ENCODE results near the gene MAN2A2.

Gene MAN2A2

GRCh38 chr15:90931575-90931827 is 28.4 kb downstream of the MAN2A2 start:
- H3K27me3 Mint-ChIP-seq = no peaks in the 10 kb centered on the region
- H3K36me3 Mint-ChIP-seq = peaks cover 6% of the 10 kb centered on the region
- peak overlapping the region; percentile 96 for H3K27ac Mint-ChIP-seq
- peak overlapping the region; percentile 97 for H3K4me3 Mint-ChIP-seq
- H3K4me1 Mint-ChIP-seq = peaks cover 43% of the 10 kb centered on the region
- H3K9me3 Mint-ChIP-seq = no peaks in the 10 kb centered on the region
- ATAC-seq = no peak

GRCh38 chr15:90931828-90932659 is 28.9 kb downstream of the MAN2A2 start, which contains the start of gene HDDC3:
Gene HDDC3 (minus strand): TSS chr15:90932549. CDS start chr15:90932540, 9 bp downstream.
- H3K27me3 Mint-ChIP-seq = no peaks in the 10 kb centered on the region
- peak within 1 kb of the TSS; percentile 97 for H3K4me3 Mint-ChIP-seq
- peaks cover 48% of the 10 kb centered on the region for H3K4me1 Mint-ChIP-seq

GRCh38 chr15:90932660-90932991 is 29.5 kb downstream of the MAN2A2 start:
- Mint-ChIP-seq H3K27me3 (no peaks in the 10 kb centered on the region), H3K36me3 (peaks cover 9% of the 10 kb centered on the region), H3K4me3 (peak overlapping the region; percentile 97), H3K9me3 (no peaks in the 10 kb centered on the region), H3K27ac (peak overlapping the region; percentile 96), H3K4me1 (peaks cover 48% of the 10 kb centered on the region)
- no peak for ATAC-seq

More at GRCh38 chr15:90931828-90932659, 28.9 kb downstream of the MAN2A2 start, which contains the start of gene HDDC3:
- Mint-ChIP-seq H3K9me3 (no peaks in the 10 kb centered on the region), H3K27ac (peak within 1 kb of the TSS; percentile 96), H3K36me3 (peaks cover 9% of the 10 kb centered on the region)
- ATAC-seq = peak; percentile 78

- Mint-ChIP-seq H3K36me3 (peaks cover 9% of the 10 kb centered on the region), H3K4me3 (no peak overlapping the region), H3K27me3 (no peaks in the 10 kb centered on the region), H3K27ac (peak overlapping the region; percentile 96), H3K4me1 (peaks cover 48% of the 10 kb centered on the region), H3K9me3 (no peaks in the 10 kb centered on the region)
- ATAC-seq = no peak
Observed at GRCh38 chr15:90933301-90933700, 30.2 kb downstream of the MAN2A2 start.

GRCh38 chr15:90934256-90934948 is 31.3 kb downstream of the MAN2A2 start:
- peaks cover 12% of the 10 kb centered on the region for H3K36me3 Mint-ChIP-seq
- H3K27me3 Mint-ChIP-seq = no peaks in the 10 kb centered on the region
- H3K4me1 Mint-ChIP-seq = peaks cover 48% of the 10 kb centered on the region
- H3K4me3 Mint-ChIP-seq = peak overlapping the region; percentile 82
- peak; percentile 65 for ATAC-seq
- peak overlapping the region; percentile 68 for H3K27ac Mint-ChIP-seq
- H3K9me3 Mint-ChIP-seq = no peaks in the 10 kb centered on the region

GRCh38 chr15:90934949-90935751 is 32.0 kb downstream of the MAN2A2 start, which contains the start of gene UNC45A:
Gene UNC45A (plus strand): TSS chr15:90935285. CDS start chr15:90935325, 40 bp downstream.
- H3K4me3 Mint-ChIP-seq = peak within 1 kb of the TSS; percentile 82
- ATAC-seq = peak; percentile 90
- H3K36me3 Mint-ChIP-seq = peaks cover 19% of the 10 kb centered on the region
- H3K27ac Mint-ChIP-seq = peak within 1 kb of the TSS; percentile 68
- H3K4me1 Mint-ChIP-seq = peaks cover 48% of the 10 kb centered on the region
- H3K27me3 Mint-ChIP-seq = no peaks in the 10 kb centered on the region
- no peaks in the 10 kb centered on the region for H3K9me3 Mint-ChIP-seq

GRCh38 chr15:90936823-90937222 is 33.7 kb downstream of the MAN2A2 start:
- no peaks in the 10 kb centered on the region for H3K27me3 Mint-ChIP-seq
- no peaks in the 10 kb centered on the region for H3K9me3 Mint-ChIP-seq

GRCh38 chr15:90938261-90938660 is 35.2 kb downstream of the MAN2A2 start:
- no peak for ATAC-seq
- no peak overlapping the region for H3K4me3 Mint-ChIP-seq
- peaks cover 46% of the 10 kb centered on the region for H3K36me3 Mint-ChIP-seq
- no peaks in the 10 kb centered on the region for H3K9me3 Mint-ChIP-seq
- H3K27me3 Mint-ChIP-seq = no peaks in the 10 kb centered on the region
- H3K4me1 Mint-ChIP-seq = peaks cover 24% of the 10 kb centered on the region
- H3K27ac Mint-ChIP-seq = no peak overlapping the region

More at GRCh38 chr15:90936823-90937222, 33.7 kb downstream of the MAN2A2 start:
- Mint-ChIP-seq H3K4me1 (peaks cover 31% of the 10 kb centered on the region), H3K27ac (no peak overlapping the region), H3K4me3 (no peak overlapping the region), H3K36me3 (peaks cover 33% of the 10 kb centered on the region)
- no peak for ATAC-seq

- no peaks in the 10 kb centered on the region for H3K27me3 Mint-ChIP-seq
- ATAC-seq = no peak
Observed at GRCh38 chr15:90939756-90940155, 36.7 kb downstream of the MAN2A2 start.

GRCh38 chr15:90941038-90941437 is 37.9 kb downstream of the MAN2A2 start:
- Mint-ChIP-seq H3K27ac (no peak overlapping the region), H3K4me1 (peaks cover 10% of the 10 kb centered on the region), H3K9me3 (no peaks in the 10 kb centered on the region), H3K4me3 (no peak overlapping the region), H3K36me3 (peaks cover 56% of the 10 kb centered on the region), H3K27me3 (no peaks in the 10 kb centered on the region)
- ATAC-seq = no peak

More at GRCh38 chr15:90939756-90940155, 36.7 kb downstream of the MAN2A2 start:
- Mint-ChIP-seq H3K27ac (no peak overlapping the region), H3K9me3 (no peaks in the 10 kb centered on the region), H3K36me3 (peaks cover 53% of the 10 kb centered on the region), H3K4me1 (peaks cover 15% of the 10 kb centered on the region), H3K4me3 (no peak overlapping the region)

- no peak overlapping the region for H3K27ac Mint-ChIP-seq
- H3K4me3 Mint-ChIP-seq = no peak overlapping the region
- no peak for ATAC-seq
- peaks cover 63% of the 10 kb centered on the region for H3K36me3 Mint-ChIP-seq
- no peaks in the 10 kb centered on the region for H3K4me1 Mint-ChIP-seq
- no peaks in the 10 kb centered on the region for H3K9me3 Mint-ChIP-seq
- H3K27me3 Mint-ChIP-seq = no peaks in the 10 kb centered on the region
Observed at GRCh38 chr15:90942354-90943120, 39.4 kb downstream of the MAN2A2 start.

GRCh38 chr15:90945091-90945490 is 42.0 kb downstream of the MAN2A2 start:
- no peaks in the 10 kb centered on the region for H3K4me1 Mint-ChIP-seq
- no peaks in the 10 kb centered on the region for H3K27me3 Mint-ChIP-seq
- no peak overlapping the region for H3K4me3 Mint-ChIP-seq
- H3K36me3 Mint-ChIP-seq = peaks cover 78% of the 10 kb centered on the region
- ATAC-seq = no peak
- H3K27ac Mint-ChIP-seq = no peak overlapping the region
- no peaks in the 10 kb centered on the region for H3K9me3 Mint-ChIP-seq

- Mint-ChIP-seq H3K27ac (no peak overlapping the region), H3K4me1 (no peaks in the 10 kb centered on the region), H3K36me3 (peaks cover 69% of the 10 kb centered on the region), H3K4me3 (no peak overlapping the region), H3K27me3 (no peaks in the 10 kb centered on the region), H3K9me3 (no peaks in the 10 kb centered on the region)
- no peak for ATAC-seq
Observed at GRCh38 chr15:90946538-90946937, 43.4 kb downstream of the MAN2A2 start.

- Mint-ChIP-seq H3K9me3 (no peaks in the 10 kb centered on the region), H3K27ac (no peak overlapping the region), H3K4me3 (no peak overlapping the region), H3K36me3 (peaks cover 72% of the 10 kb centered on the region), H3K27me3 (no peaks in the 10 kb centered on the region), H3K4me1 (no peaks in the 10 kb centered on the region)
- no peak for ATAC-seq
Observed at GRCh38 chr15:90946941-90947576, 44.0 kb downstream of the MAN2A2 start.

Data from stimulated activated memory B cell treated with anti-CD40 and anti-IgM and Interleukin-4, amounts not matched to agents 10 μg/mL and 1 μg/mL and 100 μg/mL, for 72 hours (primary cell).